Neural progenitor cell (in vitro differentiated cells): Measurements from ENCODE around the gene TLNRD1.

Experiments used
- CTCF ChIP-seq: fragments of 200-600 bp; sonication (generic); IDR thresholded peaks from 2 replicates; pipeline ENCODE4 v1.5.1; 2017; ENCODE audit warnings: antibody characterized with exemption, mild to moderate bottlenecking
- EZH2 ChIP-seq: fragments of 200-600 bp; sonication (generic); IDR thresholded peaks from 2 replicates; pipeline ENCODE4 v1.6.1; 2017; ENCODE audit warnings: antibody characterized with exemption, mild to moderate bottlenecking, moderate library complexity
- EZH2phosphoT487 ChIP-seq: fragments of 200-600 bp; sonication (generic); IDR thresholded peaks from 2 replicates; pipeline ENCODE4 v1.6.1; 2017; ENCODE audit warnings: antibody characterized with exemption

DNA sequence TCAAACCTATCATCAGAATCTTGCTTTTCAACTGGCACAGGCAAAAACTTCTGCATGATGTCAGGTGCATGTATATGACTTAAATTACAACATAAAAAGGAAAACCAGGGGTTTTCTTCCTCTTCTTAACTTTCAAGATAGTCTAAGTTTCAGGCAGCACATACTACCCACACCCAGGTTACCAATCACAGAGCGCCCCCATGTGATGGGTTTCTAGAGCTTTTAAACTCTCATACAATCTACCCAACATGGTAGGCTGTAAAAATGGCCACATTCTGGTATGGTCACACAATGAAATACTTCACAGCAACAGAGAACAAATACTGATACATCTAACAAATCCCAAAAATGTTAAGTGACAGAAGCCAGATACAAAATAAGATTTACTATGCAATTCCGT, 18.5 kb upstream of the TLNRD1 start:
- TF ChIP-seq CTCF (peak; percentile 17), EZH2 (no peak), EZH2phosphoT487 (no peak)
